VCaP (cell line): ENCODE data around the gene UBE2L5.

Experiments used
- H3K27ac ChIP-seq: fragments of 450-650 bp; 2 replicates; pipeline ENCODE4 v1.5.1; 2017
- TF ChIP-seq, protein P1 (sequence below): fragments of 450-650 bp; conservative IDR thresholded peaks from 2 replicates; pipeline ENCODE4 v1.5.1; 2017; ENCODE audit warnings: mild to moderate bottlenecking, moderate library complexity

Gene UBE2L5

DNA sequence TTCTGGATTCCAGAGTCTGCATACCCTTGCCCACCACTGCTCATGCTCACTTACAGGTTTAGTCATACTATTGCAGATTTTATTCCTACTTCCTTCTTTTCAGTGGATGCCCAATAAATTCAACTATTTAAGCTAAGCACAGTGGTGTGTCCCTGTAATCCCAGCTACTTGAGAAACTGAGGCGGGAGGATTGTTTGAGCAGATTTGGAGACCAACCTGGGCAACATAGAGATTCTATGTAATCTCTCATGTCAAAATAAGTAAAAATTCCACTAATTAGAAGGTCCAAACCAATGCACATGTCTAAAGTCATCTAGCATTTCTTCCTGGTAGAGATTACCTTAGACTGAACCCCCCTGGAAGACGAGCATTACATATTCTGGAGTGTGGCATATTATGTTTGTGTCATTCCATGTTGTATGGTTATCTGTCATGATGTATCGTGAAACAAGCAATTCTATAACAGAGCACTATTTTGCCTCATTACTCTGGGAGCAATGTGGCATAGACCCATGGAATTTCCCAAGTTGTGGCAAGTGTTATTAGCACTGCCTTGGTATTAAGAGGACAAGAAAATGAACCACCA is 35.1 kb downstream of the UBE2L5 start:
- TF ChIP-seq, protein P1, sequence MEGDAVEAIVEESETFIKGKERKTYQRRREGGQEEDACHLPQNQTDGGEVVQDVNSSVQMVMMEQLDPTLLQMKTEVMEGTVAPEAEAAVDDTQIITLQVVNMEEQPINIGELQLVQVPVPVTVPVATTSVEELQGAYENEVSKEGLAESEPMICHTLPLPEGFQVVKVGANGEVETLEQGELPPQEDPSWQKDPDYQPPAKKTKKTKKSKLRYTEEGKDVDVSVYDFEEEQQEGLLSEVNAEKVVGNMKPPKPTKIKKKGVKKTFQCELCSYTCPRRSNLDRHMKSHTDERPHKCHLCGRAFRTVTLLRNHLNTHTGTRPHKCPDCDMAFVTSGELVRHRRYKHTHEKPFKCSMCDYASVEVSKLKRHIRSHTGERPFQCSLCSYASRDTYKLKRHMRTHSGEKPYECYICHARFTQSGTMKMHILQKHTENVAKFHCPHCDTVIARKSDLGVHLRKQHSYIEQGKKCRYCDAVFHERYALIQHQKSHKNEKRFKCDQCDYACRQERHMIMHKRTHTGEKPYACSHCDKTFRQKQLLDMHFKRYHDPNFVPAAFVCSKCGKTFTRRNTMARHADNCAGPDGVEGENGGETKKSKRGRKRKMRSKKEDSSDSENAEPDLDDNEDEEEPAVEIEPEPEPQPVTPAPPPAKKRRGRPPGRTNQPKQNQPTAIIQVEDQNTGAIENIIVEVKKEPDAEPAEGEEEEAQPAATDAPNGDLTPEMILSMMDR = no peak
- H3K27ac ChIP-seq = no peak overlapping the region

DNA sequence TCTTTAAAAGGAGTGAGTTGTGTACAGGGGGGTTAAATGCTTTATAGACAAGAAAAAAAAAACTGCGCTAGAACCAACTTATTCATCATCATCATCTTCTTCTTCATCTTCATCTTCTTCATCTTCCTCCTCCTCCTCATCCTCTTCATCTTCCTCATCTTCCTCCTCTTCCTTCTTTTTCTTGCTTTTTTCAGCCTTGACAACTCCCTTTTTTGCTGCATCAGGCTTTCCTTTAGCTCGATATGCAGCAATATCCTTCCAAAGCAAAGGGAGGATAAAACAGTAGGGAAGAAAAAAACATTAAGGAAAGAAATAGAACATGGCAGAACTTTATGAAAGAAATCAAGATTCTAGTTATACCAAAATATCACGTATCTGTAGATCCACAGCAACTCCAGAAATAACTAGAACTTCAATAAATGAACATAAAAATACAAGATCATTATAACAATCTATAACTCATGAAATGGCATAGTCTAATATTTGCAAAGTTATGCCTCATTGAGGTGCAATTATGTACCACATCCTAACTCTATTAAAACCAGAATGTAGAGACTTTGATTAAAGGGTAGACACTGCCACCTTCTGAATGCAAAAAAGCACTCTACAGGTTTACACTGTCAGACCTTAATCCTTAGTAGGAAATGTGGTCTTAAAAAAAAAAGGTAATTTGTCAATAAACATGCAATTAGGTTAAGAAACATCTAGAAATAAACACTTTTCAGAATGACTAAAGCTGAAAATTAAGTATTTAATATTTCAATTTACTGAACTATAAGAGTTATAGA is 39.2 kb downstream of the UBE2L5 start:
- TF ChIP-seq, protein P1 = peak; percentile 70

DNA sequence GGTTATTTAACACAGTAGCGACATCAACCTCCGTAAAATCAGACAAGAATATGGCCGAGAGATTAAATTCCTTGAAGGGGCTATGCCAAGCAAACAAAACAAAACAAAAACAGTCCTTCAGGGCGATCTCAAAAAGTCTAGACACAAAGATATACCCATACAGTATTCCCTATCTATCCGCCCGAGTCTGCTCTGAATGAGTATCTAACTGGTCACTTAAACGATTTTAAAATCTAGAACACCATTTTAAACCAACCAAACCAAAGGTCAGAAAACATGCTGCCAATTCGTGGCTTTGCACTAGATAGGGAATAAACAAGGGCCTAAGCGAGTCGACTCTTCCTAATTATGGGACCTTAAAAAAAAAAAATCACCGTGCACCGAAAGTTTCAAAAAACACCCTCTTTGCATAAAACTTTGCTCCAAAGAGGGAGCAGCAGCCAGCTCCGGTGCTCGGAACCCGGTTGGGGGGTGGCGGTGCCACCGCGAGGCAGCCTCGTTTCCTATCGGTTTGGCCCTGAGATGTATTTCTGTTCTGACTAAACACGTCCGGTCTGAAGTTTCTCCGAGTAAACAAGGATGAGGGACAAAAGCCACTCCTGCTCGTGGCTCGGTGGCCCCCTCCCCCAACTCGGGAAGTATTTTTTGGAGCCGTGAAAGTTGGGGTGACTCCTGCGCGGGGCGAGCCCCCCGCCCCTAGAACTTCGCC is 41.6 kb downstream of the UBE2L5 start:
- H3K27ac ChIP-seq = peak overlapping the region; percentile 99
- TF ChIP-seq, protein P1 = no peak

More for the DNA sequence above, 39.2 kb downstream of the UBE2L5 start:
- peak overlapping the region; percentile 99 for H3K27ac ChIP-seq

DNA sequence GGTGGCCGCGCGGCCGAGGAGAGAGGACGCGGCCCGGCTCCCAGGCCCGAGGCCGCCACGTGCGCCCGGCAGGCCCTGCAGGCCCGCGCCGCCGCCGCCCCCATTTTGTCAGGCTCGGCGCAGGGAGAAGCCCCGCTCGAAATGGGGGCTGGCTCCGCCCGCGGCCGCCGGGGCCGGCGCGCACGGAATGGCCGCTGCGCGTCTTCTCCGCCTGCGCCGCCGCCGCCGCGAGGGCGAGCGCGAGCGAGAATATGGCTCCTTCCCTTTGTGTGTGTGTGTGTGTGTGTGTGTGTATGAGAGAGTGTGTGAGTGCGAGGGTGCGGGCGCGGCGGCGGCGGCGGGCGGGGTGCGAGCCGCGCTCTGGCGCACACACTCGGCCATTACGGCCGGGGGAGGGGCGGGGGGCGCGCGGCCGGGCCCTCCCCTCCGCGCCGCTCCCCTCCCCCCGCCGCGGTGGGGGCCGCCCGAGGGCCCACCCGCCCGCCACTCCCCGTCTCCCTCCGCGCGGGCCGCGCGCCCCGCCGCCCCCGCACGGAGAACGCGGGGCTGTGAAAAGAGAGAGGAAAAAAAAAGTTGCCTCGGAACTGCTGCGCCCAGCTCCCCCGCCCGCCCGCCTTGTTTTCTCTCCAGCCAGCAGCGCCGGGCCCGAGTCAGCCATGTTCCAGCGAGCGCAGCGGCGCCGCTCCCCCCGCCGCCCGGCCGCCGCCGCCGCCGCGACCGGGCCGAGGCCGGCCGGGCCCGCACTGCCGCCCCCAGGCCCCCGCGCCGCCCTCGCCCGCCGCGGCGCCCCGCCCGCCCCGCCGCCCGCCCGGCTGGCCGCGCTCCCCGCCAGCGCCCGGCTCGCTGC is 42.4 kb downstream of the UBE2L5 start:
- TF ChIP-seq, protein P1 = no peak

DNA sequence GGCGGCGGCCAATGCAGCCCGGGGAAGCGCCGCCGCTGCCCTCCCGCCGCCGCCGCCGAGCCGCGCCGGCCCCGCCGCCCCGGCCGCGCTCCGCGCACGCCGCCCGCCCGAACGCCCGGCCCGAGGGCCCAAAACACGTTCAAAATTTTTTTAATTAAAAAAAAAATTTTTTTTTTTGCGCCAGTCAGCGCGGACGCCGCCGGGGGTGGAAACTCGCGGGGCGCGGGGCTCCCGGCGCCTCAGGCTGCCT is 43.0 kb downstream of the UBE2L5 start:
- TF ChIP-seq, protein P1 = no peak
- peak overlapping the region; percentile 99 for H3K27ac ChIP-seq

More for the DNA sequence above, 42.4 kb downstream of the UBE2L5 start:
- peak overlapping the region; percentile 99 for H3K27ac ChIP-seq

DNA sequence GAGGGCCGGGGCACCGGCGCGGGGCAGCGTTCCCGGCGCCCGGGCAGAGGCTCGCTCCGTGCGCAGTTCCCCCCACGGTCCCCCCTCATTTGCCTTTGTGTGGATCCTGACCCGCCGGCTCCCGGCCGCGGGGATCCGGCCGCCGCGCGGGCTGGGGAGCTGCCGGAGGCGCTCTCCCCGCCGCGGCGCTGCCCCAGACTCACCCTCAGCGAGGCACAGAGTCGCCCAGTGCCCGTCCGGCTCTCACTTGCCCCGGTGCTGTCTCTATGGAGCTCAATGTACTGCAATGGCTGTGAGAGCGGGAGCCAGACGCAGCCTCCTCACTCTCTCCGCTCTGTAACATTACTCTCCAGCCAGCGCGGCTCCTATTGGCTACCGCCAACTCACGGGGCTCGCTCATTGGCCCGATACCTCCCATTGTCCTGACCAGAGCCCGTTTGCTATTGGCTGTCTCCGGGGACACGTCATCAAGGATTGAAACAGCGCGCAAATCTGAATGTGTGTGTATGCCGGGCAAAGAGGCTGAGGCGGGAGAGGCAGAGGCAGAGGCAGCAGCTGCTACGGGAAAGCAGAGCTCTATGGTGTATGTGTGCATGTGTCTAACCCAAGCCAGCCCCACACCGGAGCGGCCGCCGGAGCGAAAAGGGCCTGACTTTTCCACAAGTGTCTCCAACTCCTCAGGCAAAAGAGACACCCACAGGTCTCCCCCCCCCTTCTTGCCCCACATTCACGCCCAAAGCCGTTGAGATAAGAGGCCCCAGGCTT is 43.5 kb downstream of the UBE2L5 start, which contains the start of gene HMGB1:
Gene HMGB1, minus strand, starts transcription at position 344 of the 765 bp plus-strand sequence. CDS start 2,256 bp downstream, outside the sequence.
- TF ChIP-seq, protein P1 = no peak
- H3K27ac ChIP-seq = peak within 1 kb of the TSS; percentile 99
